GM18951 (cell line): ENCODE data around the gene USH1G.
A peak's percentile ranks its signal among the peaks of the same experiment; 100 is the strongest.
"Not testable (repeated sequence)": the region's sequence is repeated elsewhere in the genome, so short reads cannot be mapped to it uniquely, and the experiment has no call there.

Source experiments
- POLR2A ChIP-seq: IDR thresholded peaks from 4 replicates; pipeline ENCODE4 v1.6.1; 2011; ENCODE audit warnings: mild to moderate bottlenecking; ENCODE audit not compliant: insufficient read length, insufficient read depth; ENCODE audit errors: extremely low read depth
- in situ Hi-C: fragments of 300-500 bp; cut with MboI; formaldehyde crosslinking; loops from one replicate; pipeline ENCODE4 v1.12.0; 2022; ENCODE audit warnings: low sequenced_read_pairs, mixed read lengths, inconsistent platforms; ENCODE audit not compliant: unreplicated experiment

The USH1G gene

DNA sequence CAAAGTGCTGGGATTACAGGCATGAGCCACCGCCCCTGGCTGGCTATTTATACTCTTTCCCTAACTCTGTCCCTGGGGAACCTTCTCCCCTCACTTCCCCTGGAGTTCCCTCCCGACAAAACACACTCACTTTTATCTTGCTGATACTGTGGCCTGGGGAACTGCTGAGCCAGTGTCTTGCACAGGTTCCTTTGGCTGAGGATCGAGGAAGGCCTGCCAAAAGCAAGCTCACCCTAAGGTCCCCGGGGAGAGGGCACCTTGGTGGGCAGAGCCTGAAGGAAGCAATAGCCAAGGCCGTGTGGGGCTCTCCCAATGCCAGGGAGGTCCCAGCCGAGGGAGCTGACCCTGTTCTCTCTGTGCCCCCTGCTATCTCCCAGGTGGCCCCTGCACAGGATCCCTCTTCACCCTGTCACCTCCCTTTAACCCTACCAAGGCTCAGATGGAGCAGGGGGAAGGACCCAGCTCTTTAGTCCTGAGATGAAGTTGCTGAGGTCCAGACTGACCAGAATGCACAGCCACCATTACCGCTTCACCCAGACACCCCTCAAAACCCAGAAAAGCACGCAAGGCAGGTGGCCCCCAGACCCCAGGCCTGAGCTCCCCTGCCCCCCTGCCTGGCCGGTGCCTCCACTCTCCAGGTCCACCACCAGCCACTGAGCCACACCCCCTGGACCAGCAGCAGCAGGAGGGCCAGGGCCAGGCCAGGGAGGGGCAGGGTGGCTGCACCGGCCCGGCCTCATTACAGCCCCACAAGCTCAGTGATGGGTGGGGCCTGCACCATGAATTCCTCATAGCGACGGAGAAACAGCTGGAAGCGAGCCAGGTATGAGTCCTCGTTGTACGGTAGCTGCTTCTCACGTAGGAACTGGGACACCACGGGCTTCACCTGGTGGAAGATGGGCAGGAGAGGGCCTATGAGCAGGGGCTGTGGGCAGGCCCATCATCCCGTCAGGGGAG is 45.2 kb downstream of the USH1G start:
- in situ Hi-C loops: no loop called here

DNA sequence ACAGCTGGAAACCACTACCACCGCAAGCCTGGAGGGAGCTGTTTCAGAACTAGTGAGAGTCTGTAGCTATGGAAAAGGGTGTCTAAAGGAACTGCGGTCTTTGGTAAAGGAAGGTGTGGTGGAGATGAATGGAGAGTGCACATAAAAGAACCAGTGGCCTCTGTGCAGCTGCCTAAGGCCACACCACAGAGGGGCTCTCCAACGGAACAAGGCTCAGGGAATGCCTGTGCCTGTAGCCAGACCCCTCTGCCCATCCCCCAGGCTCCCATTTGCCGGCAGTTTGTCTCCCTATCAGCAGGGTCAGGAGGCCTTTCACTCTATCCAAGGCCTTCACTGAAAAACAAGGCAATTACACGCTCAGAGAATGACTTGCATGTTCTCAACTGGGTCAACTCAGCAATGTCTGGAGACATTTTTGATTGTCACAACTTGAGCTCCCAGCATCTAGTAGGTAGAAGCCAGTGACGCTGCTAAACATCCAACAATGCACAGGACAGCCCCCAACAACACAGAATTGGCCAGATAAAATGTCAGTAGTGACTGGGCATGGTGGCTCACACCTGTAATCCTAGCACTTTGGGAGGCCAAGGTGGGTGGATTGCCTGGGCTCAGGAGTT is 47.0 kb downstream of the USH1G start:
- no peak for TF ChIP-seq POLR2A
- in situ Hi-C loops: no loop called here

More for the DNA sequence above, 45.2 kb downstream of the USH1G start:
- no peak for TF ChIP-seq POLR2A

DNA sequence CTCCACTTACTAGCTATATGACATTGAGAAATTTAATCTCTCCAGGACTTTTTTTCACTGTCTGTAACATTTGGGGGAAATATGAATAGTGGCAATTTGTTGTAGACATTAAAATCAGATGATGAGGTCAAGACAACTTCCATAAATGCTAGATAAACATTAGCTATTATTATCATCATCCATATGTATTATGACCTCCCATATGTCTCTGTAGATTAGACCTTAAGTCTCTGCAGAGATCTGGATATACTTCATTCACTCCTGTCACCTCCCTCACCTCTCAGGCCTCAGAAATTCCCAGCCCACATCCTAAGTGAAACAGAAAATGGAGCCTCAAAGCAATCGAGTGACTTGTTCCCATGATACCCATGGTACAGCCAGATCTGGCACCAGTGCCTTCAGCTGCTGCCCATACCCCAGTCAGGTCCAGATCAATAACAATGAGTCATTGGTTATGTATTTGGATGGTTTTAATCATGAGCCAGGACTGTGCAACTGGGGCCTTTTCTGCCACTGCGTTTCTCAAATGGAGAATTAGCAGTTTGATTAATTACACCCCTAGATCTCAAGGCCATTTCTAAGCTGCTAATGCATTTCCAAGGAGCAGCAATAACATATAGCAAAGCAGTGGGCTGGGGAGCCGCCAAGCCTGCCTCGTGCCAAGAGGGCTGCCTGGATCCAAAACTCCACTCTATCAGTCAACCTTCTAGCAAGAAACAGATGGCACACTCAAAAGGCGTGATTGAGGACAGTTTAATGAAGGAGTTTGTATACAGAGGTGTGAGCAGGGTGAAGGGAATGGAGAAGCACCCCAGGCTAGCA is 47.7 kb downstream of the USH1G start:
- TF ChIP-seq POLR2A: no peak
- in situ Hi-C loops: no loop called here

DNA sequence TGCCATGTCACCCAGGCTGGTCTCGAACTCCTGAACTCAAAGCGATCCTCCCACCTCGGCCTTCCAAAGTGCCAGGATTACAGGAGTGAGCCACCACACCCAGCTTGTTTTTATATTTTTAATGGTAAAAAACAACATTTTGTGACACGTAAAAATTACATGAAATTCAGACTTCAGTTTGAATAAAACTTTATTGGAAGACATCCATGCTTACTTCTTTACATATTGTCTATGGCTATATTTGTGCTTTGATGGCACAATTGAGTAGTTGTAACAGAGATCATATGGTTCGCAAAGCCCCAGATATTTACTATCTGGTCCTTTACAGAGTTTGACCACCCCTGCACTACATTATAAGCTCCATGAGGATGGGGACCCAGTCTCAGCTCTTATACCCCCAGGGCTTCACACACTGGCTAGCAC is 48.4 kb downstream of the USH1G start:
- no peak for TF ChIP-seq POLR2A

DNA sequence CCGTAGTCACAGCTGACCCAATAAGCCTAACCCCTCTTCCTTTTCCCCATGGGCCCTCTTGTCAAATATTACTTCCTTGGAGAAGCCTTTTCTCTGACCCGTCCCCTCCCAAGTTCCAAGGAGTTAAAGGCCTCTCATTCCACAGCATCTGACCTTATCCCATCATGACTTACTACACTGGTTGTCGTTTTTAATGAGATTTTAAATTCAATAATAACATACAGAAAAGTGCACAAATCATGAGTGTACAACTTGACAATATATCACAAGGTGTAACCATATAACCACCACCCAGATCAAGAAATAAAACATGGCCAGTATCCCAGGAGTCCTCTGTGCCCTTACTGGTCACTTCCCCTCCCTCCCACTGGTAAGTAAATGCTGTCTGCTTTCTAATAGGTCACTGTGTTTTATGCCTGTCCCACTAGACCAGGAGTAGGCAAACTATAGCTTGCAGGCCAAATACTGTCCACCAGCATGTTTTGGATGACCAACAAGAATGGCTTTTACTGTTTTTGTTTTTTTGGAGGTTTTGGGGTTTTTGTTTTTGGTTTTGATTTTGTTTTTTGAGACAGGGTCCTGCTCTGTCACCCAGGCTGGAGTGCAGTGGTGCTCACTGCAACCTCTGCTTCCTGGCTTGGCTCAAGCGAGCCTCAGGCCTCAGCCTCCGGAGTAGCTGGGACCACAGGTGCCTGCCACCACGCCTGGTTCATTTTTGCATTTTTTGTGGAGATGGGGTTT is 49.0 kb downstream of the USH1G start:
- TF ChIP-seq POLR2A: no peak
- in situ Hi-C loops: no loop called here

More for the DNA sequence above, 48.4 kb downstream of the USH1G start:
- in situ Hi-C loops: no loop called here

DNA sequence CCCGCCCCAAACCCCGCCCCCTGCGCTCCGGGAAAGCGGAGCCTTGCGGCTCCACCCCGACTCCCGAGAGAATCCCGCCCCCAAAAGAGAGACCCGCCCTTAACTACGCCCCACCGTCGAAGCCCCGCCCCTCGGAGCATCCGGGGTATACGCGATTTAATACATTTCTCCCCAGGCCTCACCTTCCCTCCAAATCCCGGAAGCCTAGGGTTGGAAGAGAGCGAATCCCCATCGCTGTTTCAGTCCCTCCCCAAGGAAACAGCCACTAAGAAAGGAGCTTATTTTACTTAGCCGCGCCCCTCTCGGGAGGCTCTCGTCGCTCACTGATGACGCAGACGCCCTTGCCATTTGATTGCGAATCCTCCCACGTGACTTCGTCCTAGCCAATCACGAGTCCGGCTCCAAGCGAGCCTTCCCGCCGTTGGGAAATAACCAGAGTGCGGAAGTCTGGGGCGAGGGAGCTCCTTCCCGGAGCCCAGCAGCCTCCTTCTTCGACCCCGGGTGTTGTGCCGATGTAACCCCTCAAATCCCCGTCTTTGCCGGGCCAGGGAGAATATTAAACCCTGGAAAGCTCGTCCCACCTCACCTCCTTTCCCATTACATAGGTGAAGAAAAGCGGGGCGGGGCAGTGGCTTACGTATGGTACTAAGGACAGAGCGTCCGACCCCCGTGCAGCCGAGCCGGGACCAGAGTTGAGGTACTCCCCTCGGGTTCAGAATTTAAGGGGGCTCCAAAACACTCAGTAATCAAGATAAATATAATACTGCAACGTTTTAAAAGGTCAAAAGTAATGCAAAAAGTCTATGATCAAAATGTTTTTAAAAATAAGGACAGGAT is 49.8 kb downstream of the USH1G start:
- peak; percentile 97 for TF ChIP-seq POLR2A
- in situ Hi-C loops: no loop called here

DNA sequence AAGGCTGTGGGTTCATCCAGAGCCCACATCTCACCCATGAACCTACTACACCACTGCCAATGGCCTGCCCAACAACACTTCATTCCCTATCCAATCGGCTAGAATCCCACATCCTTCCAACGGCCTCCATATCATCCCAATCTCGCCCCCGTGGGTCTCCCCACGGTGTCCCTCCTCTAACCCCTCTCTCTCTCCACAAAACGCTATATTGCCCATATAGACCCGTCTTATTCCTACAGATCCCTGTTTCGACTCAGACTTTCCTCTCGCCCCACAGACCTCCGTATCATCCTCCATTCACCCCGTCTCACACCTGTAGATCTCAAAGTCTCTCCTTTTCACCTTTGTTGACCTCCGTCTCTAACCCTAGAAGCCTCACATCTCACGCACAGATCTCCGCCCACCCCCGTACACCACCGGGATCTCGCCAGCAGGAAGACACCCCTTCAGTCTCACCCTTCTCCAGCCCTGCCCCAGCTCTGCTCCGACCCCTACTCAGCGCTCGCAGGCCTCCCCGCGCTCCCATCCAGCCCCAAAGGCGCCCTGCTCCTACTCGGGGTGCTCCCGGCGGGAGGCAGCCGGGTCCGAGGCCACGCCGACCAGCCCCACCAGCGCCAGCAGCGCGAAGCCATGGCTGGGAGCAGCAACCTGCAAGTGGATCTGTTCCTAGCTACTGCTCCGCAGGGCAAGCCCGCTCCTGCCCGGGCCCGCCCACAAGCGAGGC is 50.6 kb downstream of the USH1G start, which contains the start of gene FDXR:
Gene FDXR, minus strand, starts transcription at position 682 of the 724 bp plus-strand sequence. Its CDS starts 50 bp downstream, at position 632.
- in situ Hi-C loops: no loop called here
- peak; percentile 97 for TF ChIP-seq POLR2A

DNA sequence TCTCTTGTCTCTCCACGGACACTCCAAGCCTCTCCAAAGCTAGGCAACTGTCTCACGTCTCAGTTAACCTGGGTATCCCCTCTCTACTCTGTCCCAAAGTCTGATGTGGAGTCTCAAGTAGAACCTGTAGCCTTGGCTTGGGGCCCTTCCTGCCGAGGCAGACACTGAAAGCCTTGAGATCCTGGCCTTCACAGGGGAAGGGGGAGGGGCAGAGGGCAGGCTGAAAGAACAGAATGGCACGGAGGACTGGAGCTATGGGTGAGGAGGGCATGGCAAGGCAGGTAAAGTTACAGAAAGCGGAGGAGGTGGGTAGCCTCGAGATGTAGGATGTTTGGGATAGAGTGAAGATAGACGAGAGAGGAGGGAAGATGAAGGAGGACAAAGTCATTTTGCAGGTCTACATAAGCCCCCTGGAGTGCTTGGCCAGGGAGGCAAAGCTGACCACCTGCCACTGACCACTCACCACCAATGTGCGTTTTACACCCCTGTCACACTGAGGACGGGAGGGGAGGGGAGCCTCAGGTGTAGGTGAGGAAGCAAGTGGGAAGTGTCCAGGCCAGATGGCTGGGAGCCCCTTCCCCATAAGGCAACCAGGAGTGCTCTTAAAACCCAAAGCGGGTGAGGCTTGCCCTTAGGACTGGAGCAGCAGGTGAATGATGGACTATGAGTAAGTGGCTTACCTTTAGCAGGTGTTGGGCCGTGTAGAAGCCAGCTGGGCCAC is 51.5 kb downstream of the USH1G start:
- TF ChIP-seq POLR2A: no peak
- in situ Hi-C loops: no loop called here

DNA sequence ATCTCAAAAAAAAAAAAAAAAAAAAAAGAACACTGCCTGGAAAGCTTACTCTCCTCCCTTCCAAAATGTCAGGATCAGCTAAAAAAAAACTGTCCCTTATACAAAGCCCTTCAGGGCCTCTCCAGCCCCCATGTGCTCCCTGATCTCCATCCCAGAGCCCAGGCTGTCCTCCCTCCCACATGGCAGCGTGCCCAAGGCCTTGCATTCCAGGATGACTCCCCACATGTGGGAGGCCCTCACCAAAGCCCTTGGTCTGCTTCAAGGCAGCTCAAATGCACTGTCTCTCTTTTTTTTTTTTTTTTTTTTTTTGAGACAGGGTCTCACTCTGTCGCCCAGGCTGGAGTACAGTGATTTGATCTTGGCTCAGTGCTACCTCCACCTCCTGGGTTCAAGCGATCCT is 52.5 kb downstream of the USH1G start:
- no peak for TF ChIP-seq POLR2A
- in situ Hi-C loops: no loop called here

DNA sequence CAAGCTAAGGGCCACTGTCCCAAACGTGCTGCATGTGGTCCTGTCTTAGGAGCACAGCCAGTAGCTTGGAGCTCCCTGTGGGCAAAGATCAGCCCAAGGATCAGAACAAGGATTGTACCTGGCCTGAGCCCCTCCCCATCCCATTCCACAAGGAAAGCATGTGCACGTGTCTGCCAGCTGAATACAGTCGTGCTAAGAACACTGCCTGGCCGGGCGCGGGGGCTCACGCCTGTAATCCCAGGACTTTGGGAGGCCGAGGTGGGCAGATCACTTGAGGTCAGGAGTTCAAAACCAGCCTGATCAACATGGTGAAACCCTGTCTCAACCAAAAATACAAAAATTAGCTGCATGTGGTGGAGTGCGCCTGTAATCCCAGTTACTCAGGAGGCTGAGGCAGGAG is 53.0 kb downstream of the USH1G start:
- in situ Hi-C loops: not testable (repeated sequence)

DNA sequence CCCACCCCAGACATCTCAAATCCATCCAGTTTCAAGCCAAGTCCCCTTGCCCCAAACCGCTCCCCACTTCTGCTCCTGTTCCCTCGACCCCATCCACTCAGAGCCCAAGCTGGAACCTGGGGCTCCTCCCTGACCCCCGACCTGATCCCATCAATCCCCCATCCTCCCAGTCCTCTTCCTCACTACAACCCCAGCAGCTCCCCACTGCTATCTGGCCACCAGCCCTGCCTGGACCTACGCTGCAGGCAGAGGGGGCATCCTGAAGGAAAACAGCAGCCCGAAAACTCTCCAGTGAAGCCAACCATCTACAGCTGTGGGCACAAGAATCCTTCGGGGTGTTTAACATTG is 54.2 kb downstream of the USH1G start:
- no peak for TF ChIP-seq POLR2A
- in situ Hi-C loops: no loop called here
